Kasumi-1 (cell line): ENCODE measurements around the gene EEF1AKMT4.

Experiments used
- DNase-seq, 2 experiments: peaks; one replicate each; lab custom pipeline; 2025; lab: John Stamatoyannopoulos, UW

EEF1AKMT4 gene

DNA sequence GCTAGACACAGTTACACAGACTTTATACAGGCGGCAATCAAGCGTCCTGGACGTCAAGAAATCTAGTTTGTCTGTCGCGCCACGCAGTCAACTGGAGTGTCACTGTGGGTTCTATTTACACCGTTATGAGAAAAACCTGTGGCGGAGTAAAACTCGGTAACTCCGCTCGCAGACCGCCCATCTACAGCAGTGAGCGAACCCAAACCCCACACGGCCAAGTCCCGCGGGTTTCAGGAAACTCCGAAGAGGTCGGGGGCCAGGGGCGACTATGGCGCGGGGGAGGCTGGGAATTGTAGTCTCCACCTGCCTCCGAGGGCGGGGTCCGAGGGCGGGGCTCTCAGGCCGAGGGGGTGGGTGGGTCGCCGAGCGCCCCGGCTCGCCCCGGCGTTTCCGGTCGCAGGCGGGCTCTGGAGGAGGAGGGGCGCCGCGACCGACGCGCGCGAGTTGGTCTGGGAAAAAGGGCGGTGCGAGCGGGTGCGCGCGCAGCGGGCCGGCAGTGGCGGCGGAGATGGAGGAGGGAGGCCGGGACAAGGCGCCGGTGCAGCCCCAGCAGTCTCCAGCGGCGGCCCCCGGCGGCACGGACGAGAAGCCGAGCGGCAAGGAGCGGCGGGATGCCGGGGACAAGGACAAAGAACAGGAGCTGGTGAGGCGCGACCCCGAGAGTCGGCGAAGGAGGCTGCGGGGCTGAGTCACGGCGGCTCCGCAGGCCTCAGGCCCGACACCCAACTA is 49.5 kb downstream of the EEF1AKMT4 start, which contains the start of gene PSMD2:
PSMD2 (plus strand) TSS at position 483 of the 729 bp plus-strand sequence; CDS start at position 509, 26 bp downstream.
- DNase-seq, result peak; percentile 89 to 91

DNA sequence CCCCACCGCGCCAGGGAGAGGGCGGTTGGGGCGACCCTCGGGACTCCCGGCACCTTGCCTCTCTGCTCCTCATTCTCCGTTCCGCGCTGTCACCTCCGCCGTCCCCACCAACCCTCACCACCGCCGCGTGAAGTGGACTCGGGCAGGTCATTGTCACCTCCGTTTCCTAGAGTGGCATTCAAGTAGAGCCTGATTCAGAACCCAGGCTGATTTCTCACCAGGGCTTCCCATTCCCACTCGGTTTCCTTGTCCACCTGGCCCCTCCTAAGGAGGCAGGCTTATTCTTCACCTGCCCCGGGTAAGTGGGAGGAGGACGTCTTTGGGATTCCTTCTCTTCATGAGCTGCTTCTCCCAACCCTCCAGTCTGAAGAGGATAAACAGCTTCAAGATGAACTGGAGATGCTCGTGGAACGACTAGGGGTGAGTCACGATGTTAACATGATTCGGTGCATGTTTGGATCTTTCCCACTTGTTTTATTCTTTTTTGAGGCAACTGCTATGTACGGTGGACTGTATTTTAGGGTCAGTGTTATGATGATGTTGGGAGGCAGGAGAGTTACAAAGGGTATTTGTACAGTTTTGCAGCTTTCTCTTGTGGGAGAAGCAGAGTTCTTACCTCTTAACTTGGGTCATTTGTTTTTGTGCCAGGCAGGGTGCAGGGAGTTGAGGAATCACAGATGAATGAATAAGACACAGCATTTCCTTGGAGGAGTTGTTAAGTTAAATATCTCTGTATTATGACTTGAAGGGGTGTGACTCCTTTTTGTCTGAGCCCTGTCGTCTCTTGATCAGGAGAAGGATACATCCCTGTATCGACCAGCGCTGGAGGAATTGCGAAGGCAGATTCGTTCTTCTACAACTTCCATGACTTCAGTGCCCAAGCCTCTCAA is 50.3 kb downstream of the EEF1AKMT4 start:
- DNase-seq, result peak in 1 of 2 experiments; percentile 8

DNA sequence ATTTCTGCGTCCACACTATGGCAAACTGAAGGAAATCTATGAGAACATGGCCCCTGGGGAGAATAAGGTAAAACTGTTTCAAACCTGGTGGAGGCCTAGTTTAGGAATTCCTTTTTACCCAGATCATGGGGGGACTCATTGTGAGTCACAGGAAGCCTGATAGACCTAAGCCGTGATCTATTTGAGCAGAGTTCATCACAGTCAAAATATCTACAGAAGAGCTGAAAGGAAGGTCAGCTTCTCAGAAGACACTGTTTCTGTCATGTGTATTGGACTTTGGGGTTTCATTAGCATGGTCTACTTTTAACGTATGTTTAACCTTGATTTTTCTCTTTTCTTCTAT is 50.9 kb downstream of the EEF1AKMT4 start:
- DNase-seq, result no peak

DNA sequence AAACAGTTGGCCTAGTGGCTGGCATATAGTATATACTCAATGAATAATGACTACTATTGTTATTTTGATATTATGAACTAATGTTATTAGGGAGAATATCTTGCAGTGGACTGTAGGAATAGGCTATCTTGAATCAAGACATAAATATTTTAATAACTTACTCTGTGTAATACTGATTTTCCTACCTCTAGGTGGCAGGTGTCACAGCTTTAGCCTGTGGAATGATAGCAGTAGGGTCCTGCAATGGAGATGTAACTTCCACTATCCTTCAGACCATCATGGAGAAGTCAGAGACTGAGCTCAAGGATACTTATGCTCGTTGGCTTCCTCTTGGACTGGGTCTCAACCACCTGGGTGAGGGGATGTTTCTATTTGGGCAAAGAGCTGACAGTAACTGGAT is 56.1 kb downstream of the EEF1AKMT4 start:
- peak; percentile 33 to 49 for DNase-seq

DNA sequence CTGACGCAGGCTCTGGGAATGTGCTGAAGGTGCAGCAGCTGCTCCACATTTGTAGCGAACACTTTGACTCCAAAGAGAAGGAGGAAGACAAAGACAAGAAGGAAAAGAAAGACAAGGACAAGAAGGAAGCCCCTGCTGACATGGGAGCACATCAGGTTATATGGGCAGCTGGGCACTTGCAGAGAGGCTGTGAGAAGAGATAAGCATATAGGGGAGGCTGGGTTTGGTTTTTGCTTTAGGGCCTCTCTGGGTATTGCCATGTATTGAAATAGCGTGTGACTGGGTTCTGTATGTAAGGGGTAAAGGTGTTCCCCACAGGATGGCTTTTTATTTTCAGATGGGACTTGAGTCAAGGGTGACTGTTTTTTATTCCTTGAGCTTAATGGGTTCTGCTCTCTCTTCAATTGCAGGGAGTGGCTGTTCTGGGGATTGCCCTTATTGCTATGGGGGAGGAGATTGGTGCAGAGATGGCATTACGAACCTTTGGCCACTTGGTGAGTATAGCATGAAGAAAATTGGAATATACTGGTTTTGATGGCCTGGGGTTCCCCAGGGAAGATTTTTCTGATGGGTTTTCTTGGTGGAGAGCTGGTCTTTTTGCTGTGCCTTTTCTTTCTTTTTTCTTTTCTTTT is 57.0 kb downstream of the EEF1AKMT4 start:
- DNase-seq, result no peak

DNA sequence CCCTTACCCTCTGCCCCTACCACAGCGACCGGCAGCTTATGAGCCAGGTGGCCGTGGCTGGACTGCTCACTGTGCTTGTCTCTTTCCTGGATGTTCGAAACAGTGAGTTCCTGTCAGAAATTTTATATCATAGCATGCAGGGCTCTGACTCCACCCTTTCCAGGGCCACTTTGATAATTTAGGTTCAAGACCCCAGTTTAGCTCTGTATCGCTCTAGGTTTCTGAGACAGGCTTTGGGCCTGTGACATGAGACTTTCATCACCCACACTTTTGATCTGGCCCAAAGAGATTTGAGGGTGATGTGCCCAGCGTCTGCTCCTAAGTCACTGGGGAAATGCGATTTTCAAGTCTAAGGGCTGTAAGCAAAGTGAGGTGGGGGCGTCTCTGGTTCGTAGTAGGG is 58.4 kb downstream of the EEF1AKMT4 start:
- DNase-seq, result no peak
